Measurements from ENCODE around the gene PRIMA1.

Gene PRIMA1

DNA sequence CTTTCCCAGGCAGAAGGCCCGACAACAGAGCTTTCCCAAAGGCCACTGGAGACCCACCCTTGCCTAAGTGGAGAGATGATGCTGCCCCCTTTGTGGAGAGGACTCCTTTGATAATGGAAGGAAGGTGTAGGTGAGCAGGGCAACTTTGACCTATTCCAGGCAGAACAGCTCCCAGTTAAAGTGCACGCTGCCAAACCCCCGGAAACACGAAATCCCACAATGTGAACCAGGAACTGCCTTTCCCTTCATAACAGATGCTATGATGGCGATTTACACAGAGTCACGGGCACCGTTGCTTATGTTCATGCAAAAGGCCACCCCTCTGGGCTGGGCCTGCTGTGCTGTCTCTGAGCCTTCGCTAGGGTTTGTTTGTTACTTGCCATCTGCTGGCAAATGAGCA lies 34.6 kb downstream of the PRIMA1 start:
- no peak for DNase-seq (ENCODE audit: low read depth)

DNA sequence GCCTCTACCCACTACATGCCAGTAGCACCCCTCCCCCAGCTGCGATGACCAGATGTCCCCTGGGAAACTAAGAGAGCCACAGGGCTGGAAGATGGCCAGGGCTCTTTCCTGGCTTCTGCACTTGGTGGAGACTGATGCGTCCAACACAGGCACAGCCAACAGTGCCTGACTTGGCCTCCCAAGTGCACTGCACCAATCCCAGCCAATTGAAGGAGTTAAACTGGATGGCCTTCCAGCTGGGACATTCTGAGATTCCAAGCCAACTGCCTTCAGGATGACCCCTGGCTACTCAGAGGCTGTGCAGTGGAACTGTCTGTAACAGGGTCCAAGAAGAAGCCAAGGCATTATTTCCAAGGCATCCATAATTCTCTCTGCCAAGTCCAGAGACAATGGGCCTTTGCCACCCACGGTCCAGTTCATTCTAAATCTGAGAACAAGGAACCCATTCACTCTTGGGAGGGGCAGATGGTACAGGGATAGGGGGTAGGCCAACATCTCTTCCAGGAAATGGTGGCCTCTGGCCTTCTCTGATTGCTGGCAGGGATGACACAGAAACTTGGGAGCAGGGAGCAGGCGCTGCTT lies 35.2 kb downstream of the PRIMA1 start:
- no peak for DNase-seq (ENCODE audit: low read depth)

DNA sequence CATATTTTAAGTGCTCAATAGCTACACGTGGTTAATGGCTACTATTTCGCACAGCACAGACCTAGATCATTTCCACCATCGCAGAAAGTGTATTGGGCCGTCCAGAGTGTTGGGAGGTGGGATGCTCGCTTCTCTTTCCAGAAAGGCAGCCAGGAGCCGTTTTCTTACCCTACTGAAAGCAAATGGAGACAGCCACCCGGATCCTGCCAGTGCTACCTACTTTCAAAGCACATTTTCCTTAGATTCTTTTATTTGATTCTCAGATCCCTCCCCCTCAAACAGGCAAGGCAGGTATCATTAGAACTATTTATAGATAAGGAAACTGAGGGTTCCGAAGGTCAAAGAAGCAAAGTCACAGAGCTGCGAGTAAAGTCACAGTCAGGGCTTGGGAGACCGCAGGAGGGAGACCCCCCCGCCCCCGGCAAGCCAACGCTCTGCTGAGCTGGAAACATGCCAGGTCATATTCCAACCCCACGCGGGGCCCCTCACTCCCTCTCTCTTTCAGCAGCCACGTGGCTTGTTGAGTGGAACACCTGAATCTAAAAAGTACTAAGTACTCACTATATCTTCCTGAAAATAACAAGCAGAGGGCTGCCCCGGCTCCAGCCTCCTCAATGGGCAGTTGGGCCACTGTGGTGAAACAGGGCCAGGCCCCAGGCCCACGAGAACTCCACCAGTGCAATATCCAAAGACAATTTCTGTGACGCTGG lies 36.2 kb downstream of the PRIMA1 start:
- DNase-seq (ENCODE audit: low read depth) = no peak

DNA sequence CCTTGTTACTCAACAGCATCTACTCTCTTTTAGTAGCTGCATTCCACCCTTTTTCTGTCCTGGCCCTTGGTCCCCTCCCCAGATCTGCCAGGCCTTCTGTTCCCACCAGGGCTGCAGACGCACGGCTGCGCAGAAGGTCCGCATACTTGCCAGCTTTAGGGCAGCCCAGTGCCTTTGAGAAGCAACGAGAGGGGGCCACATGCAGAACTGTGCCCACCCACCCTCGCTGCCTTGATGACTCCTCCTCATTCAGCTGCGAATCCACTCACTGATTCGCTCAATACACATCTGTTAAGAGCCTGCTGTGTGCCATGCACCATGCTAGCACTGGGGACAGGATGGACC lies 39.2 kb downstream of the PRIMA1 start:
- no peak for DNase-seq (ENCODE audit: low read depth)

DNA sequence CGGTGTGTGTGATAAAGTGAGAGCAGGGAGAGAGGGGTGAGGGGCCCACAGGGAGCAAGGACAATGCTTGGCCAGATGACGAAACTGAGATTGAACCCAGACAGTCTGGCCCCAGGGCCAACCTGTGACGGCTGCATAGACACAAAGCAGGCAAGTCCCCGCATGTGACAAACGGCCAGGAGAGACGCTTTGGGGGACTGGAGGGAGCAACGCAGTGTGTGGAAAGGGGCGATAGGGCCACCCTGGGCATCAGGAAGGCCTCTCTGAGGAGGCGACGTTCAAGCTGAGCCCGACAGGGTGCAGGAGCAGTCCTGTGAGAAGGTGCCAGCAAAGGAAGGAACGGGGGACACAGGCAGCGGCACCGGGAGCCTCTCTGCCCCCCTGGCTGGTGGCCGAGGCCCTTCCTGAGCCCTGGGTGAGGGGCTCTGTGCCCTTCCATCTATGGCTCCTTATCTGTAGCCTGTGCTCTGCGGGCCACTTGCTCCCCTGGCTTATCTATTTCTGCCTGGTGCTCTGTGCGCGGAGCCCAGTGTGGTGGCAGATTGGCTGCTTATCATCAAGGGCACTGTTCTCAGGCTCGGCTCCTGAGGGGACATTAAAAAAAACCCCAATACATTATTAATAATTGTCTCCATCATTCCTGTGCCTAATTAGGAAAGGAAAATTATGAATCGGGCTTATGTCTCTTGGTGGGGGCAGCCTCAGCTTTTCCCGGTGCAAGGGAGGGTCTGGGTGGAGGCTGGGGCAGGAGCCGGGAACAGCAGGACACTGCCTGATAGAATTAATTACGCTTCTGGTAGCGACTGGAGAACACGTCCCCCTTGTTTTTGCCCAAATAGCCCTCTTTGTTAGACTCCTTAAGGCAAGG lies 39.8 kb downstream of the PRIMA1 start:
- DNase-seq (ENCODE audit: low read depth) = no peak

DNA sequence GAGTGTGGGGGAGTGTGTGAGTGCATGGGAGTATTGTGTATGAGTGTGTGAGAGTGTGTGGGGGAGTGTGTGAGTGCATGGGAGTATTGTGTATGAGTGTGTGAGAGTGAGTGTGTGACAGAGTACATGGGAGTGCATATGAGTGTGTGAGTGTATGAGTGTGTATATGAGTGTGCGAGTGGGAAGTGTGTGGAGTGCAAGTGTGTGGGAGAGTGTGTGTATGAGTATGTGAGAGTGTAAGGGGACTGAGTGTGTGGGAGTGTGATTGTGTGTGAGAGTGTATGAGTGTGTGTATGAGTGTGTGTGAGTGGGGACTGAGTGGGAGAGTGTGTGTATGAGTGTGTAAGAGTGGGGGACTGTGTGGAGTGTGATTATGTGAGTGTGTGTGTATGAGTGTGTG lies 40.7 kb downstream of the PRIMA1 start:
- no peak for DNase-seq (ENCODE audit: low read depth)

DNA sequence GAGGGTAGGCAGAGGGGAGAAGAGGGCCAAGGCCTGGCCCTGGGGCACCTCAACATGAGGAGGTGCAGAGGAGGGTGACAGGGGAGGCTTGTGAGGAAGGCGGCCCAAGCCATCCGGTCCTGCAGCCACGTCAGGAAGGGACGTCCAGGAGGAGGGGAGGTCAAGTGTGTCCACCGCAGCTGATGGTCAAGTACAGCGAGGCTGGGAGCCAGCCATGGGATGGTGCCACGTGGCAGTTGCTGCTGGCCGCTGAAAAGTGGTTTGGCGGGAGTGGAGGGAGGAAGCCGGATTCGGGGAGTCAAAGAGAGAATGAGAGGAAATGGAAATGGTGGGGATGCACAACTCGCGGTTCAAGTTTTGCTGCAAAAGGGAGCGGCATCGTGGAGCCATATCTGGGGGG lies 41.2 kb downstream of the PRIMA1 start:
- DNase-seq (ENCODE audit: low read depth) = no peak

DNA sequence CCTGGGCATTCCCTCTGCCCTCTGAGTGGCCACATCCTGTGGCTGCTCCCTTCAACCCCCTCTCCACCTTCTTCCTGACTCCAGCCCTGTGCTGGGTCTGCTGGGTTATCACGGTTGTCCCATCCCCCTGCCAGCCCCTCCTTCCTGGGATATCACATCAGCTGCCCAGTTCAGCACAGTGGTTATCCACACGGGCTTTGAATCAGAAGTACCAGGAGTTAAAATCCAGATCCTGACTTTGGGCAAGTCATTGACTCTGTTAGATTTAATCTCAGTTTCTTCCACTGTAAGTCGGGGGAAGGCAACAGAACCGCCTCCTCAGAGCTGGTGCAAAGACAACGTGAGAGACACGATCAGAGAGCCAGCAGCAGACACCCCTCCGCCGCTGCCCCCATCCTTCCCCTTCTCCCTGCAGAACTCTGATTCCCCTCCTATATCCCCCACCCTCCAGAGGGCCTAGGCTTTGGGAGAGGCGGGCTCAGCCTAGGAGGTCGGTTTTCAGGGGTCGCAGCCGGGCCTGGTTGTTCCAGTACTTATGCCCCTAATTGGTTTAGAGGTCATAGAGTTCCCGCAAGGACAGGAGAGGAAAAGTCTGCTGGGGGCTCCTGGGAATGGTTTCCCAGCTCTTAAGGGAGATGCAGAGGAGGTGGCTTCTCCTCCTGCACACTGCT lies 42.5 kb downstream of the PRIMA1 start:
- DNase-seq (ENCODE audit: low read depth) = no peak

DNA sequence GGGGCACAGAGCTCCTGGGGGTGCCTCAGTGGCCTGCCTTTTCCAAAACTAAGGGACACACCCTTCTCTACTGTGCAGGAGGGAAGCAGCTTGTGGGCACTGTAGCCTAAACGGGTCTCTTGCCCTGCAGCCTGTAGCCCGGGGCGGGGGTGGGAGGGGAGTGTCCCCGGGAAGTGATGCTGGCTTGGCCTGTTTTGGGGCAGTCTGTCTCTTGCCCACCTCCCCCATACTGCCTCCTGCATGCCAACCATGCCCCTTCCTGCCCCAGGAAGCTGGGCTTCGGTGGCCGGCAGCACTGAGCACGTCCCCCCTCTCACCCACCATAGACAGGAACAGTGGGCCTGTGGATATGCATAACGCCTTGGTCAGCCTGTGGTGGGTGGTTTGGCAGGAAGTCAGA lies 43.4 kb downstream of the PRIMA1 start:
- DNase-seq (ENCODE audit: low read depth) = no peak

DNA sequence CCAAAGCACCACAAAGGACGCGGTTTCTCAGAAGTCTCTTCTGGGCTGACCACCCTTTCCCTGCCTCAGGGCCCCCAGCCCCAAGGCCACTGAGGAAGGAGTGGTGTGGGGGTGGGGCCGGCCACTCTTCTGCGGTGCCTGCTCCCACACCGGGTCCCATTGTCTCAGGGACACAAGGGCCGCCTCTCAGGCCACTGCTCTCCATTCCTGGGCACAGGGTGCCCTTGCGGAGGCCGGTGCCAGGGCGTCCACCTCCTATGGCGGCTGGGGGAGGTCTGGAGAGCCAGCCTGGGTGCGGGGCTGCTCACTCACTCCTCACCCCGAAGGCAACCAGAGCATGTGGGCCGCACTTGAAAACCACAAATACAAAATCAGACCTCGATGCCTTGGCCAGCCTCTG lies 44.1 kb downstream of the PRIMA1 start:
- DNase-seq (ENCODE audit: low read depth) = no peak

DNA sequence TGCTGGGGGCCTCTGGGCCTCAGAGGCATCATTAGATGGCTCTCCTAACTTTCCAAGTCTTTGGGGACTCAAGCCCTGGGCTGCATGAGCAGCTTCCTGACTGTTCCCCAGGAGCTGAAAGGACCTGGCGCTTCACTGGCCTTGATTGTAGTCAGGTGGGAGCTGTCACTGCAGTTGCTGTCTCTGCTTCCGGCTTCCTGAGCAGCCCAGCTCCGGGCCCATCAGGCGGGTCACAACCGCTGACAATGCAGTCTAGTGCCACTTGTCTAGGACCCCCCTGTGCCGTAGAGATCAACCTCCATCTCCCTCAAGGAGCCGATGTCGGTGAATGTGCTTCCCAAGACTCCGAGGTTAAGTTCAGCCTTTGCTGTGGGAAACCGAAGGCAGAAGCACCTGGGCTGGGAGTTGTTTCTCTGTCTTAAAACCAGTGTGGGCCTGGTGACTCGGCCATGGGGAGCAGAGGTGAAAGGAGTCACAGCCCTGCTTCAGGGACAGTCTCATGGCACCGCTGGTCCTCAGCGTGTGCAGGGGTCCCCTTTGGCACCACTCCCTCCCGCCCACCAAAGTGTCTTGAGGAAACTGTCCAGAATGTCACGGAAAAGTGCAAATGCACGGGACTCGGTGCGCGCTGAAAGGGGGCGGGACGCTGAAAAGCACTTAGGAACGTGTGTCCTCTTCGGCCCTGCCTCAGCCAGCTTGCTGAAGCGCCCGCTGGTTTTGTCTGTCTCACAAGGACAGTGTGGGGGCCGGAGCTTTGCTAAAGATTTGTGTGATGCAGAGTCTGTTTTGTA lies 44.8 kb downstream of the PRIMA1 start:
- DNase-seq (ENCODE audit: low read depth) = no peak

DNA sequence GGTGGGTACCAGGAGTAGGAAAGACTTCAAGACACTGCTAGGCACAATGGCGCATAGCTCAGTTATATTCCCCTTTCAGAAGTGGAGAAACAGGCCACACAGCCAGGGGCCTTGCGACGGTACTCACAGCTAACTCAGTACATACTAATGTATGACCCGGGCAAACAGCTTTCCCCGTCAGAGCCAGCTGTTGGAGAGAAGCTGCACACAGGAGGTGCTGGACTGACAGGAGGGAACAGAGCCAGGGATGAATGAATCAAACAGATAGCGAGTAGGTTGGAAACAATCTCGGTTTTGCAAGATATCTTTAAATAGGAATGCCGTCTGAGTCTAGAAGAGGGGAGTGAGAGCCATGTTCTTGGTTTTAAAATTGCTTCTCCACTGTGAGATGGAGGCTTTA lies 45.5 kb downstream of the PRIMA1 start:
- no peak for DNase-seq (ENCODE audit: low read depth)

DNA sequence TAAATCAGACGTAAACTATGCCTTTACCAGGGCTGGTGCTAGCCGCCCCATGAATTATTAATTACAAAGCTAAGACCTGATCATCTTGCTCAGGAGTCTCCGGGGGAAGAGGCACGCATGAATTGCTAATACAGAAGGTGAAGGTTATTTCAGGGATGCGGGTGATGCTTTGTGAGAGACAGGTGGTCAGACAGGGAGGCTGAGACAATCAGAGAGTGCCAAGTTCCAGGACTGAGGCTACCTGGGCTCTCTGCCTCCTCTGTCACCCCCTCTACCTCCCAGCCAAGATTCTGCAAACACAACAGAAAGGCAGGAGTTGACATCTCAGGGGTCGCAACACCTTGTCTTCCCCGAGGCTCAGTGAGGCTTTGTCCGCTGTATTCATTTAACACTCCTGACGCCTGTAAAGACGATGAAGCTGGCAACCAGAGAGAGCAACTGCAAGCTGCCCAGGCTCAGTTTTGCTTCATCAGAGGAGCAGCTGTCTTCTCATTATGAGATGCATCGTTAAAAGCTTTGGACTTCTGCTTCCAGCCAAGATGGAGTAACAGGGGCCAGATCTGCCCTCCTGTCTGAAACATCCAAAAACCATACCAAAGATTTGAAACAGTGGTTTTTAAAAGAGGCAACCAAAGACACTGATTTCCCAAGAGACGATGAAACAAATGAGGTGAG lies 46.6 kb downstream of the PRIMA1 start:
- DNase-seq (ENCODE audit: low read depth) = no peak

DNA sequence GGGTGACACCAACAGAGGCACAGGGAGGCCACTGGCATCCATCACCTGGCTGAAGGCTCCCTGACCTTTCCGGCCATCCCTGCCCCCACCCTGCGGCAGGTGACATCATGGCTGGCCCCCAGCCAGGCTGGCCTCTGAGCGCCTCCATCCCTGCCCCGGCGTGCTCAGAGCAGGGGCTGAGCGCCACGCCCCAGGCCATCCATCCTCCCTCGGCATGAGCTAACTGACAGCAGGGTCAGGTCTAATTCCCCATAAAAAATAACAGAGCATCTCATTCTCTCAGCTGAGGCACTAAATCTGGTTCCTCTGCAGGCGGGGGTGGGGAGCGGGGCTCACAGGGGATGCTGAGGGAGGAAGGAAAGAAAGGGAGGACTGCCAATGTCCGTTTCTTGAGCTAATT lies 50.7 kb downstream of the PRIMA1 start:
- no peak for DNase-seq (ENCODE audit: low read depth)

DNA sequence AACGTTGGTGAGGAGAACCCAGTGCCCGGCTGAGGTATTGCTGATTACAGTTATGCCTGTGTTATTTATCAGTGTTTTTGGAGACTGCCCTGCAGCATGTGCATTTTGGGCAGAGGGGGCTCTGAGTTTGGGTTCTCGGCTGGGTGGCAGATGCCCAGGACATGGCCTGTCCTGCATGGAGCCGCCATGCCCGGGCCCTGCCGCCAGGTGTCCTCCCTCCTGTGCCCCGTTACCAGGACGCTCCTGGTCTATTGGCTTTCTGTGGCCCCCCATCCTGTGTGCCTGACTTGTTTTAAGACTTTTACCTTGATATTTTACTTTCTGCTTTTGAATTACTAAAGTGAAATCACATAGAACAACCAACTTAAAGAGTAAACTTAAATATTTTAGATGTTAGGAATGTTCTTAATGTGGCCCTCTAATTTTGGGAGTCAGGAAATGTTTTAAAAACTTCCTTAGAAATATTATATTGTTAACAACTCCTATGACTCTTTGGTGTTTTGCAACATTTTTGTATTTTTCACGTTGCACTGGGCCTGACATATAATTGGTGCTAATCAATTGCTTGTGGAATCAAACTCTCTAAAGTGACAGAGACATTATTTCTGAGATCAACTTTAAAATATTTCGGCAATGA lies 51.8 kb downstream of the PRIMA1 start:
- DNase-seq (ENCODE audit: low read depth) = no peak

DNA sequence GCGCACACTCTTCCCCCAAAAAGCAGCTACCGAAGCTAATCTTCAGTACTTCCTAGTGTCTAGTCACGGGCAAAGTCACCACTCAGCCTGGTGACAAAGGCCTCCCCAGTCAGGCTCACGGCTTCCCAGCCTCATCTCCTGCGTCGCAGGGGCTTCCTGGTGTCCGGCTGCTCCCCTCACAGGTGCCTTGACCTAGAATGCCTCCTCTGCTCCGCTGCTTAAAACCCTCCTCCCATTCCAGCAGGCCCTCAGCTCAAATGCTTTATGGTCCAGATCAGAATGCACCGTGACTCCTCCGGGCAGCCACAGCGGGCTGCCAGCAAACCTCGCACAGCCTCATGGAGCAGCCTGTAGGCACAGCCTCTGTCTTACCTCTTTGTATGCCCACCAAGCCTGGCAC lies 53.1 kb downstream of the PRIMA1 start:
- no peak for DNase-seq (ENCODE audit: low read depth)

DNA sequence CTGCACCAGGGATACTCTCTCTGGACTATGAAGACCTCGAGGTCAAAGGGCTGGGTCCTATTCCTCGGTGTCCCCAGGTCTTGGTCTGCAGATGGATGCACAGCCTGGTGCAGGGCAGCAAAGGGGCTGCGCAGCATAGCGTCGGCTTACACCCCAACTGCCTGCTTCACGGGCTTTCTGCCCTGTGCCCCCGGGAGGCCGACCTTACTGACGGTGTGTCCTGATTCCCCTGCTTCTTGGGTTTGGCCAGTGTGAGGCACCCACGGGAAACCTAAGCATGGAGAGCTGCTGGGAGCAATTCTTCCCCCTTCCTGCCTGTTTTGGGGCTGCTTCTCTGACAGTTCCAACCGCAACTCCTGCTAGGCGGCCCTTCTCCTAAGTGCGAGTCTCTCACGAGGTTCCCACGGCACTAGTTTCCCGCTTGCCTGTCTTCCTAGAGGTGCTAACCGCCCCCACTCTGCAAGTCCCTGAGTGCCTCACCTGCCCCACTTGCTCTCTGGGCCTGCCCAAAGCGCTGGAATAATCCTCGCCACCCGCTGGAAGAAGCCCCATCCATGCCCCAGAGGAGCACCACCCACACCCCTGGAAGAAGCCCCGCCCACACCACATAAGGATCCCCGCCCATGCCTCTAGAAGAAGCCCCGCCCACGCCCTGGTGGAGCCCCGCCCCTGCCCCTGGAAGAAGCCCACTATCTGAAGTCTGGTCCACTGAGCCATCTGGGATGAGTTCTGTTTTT lies 54.0 kb downstream of the PRIMA1 start:
- DNase-seq (ENCODE audit: low read depth) = no peak

DNA sequence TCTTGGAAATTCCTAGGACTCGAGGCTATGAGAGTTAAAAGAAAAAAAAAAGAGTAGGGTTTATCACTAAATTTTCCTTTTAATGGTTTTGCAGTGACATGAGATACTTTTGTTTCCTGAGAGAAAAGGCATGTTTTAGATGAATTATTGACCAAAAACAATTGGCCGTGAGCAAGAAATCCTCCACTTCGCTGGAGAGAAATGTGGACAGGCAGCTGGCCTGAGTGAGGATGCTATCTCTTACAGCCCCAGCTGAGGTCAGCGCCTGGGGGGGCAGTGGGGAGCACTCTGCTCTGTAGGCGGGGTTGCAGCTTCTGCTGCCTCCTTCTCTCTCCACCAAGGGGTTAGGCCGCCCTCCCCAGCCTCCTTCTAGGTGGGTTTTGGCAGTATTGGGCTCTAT lies 54.7 kb downstream of the PRIMA1 start:
- DNase-seq (ENCODE audit: low read depth) = no peak

DNA sequence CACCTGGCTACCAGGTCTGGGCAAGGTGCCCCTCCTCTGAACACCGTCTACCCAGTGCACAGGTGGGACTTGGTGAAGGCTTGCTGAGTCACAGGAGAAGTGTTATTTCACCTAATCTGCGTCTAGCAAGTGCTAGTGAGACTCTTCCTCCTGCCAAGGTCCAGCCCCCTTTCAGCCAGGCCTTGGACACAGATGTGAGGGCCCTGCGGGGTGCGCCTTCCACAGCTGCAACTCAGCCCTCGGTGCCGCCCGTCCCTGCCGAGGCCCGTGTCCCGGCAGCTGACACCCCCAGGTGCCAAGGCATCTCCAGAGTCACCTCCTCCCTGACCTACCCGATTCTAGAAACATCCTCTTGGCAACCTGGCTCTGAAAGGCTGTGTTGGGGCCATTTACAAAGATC lies 55.1 kb downstream of the PRIMA1 start:
- DNase-seq (ENCODE audit: low read depth) = no peak

DNA sequence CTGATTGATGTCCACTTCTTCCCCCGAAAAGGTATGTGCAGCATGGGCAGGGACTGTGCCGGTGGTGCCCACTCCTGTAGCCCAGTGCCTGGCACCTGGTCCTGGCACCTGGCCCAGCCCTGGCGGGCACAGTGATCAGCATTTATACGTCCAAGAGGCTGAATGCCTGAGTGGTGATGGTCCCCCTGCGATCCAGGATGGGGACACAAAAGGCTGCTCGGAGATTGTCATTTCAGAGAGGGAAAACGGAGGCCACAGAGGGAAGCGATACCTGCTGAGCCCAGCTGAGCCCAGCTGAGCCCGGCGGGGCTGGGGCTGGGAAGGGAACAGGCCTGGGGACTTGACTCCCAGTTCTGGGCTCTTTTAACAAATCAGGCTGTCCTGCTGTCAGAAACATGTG lies 55.8 kb downstream of the PRIMA1 start:
- DNase-seq (ENCODE audit: low read depth) = no peak
